Frontal cortex (tissue), 4 donors: Measurements from ENCODE around the gene PLPPR1. TPM values are rescaled to one million over a fixed set of nuclear protein-coding genes. Genes with fewer than 3 reads are reported as not detected.
"Not testable (repeated sequence)": the region's sequence is repeated elsewhere in the genome, so short reads cannot be mapped to it uniquely, and the experiment has no call there.

Source experiments
- DNase-seq, 2 donors: peaks; one replicate each; pipeline ENCODE4 v3.0.0; 2012; ENCODE audit warnings: low spot score in 2 of 2
- FAIRE-seq: peaks from 2 replicates; lab custom pipeline; 2012; peaks lifted over from hg19 to GRCh38; lab: Jason Lieb, UNC
- total RNA-seq: library from RNA; depleted of rRNA; stranded (reverse); fragments of >200 nt; gene quantifications from one replicate; pipeline ENCODE4 v1.2.3, GENCODE V29; 2014
- donor health status: control.
- donor health status: control.
- donor health status: control.

The PLPPR1 gene
- total RNA-seq, 1 donor from 2014 or later, result 249 TPM

GRCh38 chr9:101326501-101326900 is 298.0 kb downstream of the PLPPR1 start:
- FAIRE-seq (no peak), DNase-seq (peak in 1 of 2 donors; percentile 7)

GRCh38 chr9:101327422-101327909 is 298.9 kb downstream of the PLPPR1 start:
- FAIRE-seq, DNase-seq: not testable (repeated sequence)

- FAIRE-seq (no peak), DNase-seq (no peak)
Measured at GRCh38 chr9:101332362-101332761, 303.8 kb downstream of the PLPPR1 start.

GRCh38 chr9:101333490-101333889 is 305.0 kb downstream of the PLPPR1 start:
- DNase-seq, result no peak

GRCh38 chr9:101333926-101334702 is 305.6 kb downstream of the PLPPR1 start:
- FAIRE-seq (no peak), DNase-seq (no peak)

More at GRCh38 chr9:101333490-101333889, 305.0 kb downstream of the PLPPR1 start:
- FAIRE-seq, result no peak

GRCh38 chr9:101336091-101336490 is 307.6 kb downstream of the PLPPR1 start:
- DNase-seq, result no peak
- no peak for FAIRE-seq

GRCh38 chr9:101337237-101337636 is 308.7 kb downstream of the PLPPR1 start:
- DNase-seq (no peak), FAIRE-seq (no peak)

- DNase-seq (no peak), FAIRE-seq (no peak)
Measured at GRCh38 chr9:101341958-101342357, 313.4 kb downstream of the PLPPR1 start.

- FAIRE-seq (no peak), DNase-seq (no peak)
Measured at GRCh38 chr9:101342595-101342994, 314.1 kb downstream of the PLPPR1 start.

GRCh38 chr9:101350285-101350684 is 321.8 kb downstream of the PLPPR1 start:
- DNase-seq (no peak), FAIRE-seq (no peak)

GRCh38 chr9:101352892-101353463 is 324.5 kb downstream of the PLPPR1 start:
- FAIRE-seq, result no peak
- no peak for DNase-seq

GRCh38 chr9:101353683-101354082 is 325.2 kb downstream of the PLPPR1 start:
- FAIRE-seq (no peak), DNase-seq (no peak)

GRCh38 chr9:101354143-101354764 is 325.7 kb downstream of the PLPPR1 start:
- DNase-seq (no peak), FAIRE-seq (no peak)

GRCh38 chr9:101354765-101355708 is 326.5 kb downstream of the PLPPR1 start:
- FAIRE-seq, result no peak
- DNase-seq, result no peak

- DNase-seq (no peak), FAIRE-seq (no peak)
Measured at GRCh38 chr9:101356619-101357018, 328.1 kb downstream of the PLPPR1 start.

- no peak for DNase-seq
- no peak for FAIRE-seq
Measured at GRCh38 chr9:101359679-101360078, 331.2 kb downstream of the PLPPR1 start.

GRCh38 chr9:101360647-101361046 is 332.1 kb downstream of the PLPPR1 start:
- DNase-seq (no peak), FAIRE-seq (no peak)

- FAIRE-seq, result no peak
- no peak for DNase-seq
Measured at GRCh38 chr9:101362450-101362849, 333.9 kb downstream of the PLPPR1 start.

- FAIRE-seq (no peak), DNase-seq (no peak)
Measured at GRCh38 chr9:101365181-101365580, 336.7 kb downstream of the PLPPR1 start.
